GM19043 (cell line): ENCODE measurements around the gene INPP5J.
"Not testable (repeated sequence)": the region's sequence is repeated elsewhere in the genome, so short reads cannot be mapped to it uniquely, and the experiment has no call there.

Experiments used
- ATAC-seq: cut with Tn5 transposase; IDR thresholded peaks from one replicate; pipeline ENCODE4 v1.9.1; 2021; ENCODE audit warnings: low read depth; ENCODE audit not compliant: unreplicated experiment

INPP5J gene

DNA sequence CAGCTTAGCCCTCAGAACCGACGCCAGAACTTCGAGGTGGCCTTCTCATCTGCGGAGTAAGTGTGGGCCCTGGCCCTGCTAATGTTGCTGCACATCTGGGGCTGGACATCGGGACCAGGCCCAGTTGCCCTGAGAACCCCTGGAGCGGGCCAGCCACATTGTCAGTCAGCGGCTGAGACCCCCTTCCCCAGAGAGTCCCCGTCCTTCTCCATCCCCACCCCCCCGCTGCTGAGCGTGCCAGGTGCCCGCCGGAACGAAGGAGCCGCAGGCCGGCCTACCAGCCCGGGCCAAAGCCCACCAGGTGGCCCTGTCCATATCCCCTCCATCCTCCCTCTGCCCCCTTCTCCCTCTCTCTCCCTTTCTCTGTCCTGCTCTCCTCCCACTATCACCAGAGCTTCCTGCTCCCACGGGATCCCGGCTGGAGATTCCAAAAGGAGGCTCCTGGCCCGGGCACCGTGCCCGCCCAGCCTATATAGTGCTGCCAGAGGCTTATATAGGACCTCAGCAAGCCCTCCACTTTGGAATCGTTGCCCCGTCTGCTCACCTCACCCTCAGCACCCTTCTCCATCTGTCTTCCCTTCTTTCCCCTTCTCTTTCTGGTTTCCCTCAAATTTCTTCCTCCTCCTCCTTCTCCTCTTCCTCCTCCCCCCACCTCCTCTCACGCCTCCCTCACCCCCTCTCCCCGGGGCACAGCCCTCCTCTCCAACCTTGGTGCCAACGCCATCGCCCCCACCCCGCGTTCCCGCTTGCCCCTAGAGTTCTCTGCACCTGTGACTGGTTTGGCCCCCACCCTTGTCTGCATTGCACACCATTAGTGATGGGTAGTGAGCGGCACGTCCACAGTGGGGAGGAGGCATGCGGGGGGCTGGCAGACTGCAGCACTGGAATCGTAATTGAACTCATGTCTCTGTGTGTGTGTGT, 22.7 kb upstream of the INPP5J start:
- no peak for ATAC-seq

DNA sequence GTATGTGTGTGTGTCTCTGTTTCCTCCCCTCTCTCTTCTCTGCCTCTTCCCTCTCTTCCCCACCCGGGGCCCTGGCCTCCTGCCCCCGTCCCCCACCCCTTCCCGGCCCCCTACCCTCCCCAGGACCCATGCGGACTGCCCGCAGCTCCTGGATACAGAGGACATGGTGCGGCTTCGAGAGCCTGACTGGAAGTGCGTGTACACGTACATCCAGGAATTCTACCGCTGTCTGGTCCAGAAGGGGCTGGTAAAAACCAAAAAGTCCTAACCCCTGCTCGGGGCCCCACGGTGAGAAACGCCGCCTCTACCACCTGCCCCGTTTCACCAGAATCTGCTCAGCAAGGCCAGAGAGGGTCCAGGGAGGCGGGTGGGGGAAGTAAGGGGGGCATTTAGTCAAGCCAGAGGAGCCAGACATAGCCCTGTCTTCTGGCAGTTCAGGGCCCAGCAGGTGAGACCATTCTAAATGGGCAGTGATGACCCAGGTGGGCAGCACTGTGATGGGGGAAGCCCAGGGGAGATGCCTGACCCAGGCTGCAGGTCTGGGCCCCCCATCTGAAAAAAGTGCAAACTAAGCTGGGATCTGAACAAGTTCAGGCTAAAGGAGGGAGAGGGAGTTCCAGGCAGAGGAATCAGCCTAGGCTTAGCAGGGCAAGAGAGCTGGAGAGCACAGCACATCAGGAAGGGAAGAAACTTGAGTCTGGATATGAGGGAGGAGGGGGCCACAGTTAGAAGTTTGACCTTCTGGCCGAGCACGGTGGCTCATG, 21.8 kb upstream of the INPP5J start:
- ATAC-seq, result no peak

DNA sequence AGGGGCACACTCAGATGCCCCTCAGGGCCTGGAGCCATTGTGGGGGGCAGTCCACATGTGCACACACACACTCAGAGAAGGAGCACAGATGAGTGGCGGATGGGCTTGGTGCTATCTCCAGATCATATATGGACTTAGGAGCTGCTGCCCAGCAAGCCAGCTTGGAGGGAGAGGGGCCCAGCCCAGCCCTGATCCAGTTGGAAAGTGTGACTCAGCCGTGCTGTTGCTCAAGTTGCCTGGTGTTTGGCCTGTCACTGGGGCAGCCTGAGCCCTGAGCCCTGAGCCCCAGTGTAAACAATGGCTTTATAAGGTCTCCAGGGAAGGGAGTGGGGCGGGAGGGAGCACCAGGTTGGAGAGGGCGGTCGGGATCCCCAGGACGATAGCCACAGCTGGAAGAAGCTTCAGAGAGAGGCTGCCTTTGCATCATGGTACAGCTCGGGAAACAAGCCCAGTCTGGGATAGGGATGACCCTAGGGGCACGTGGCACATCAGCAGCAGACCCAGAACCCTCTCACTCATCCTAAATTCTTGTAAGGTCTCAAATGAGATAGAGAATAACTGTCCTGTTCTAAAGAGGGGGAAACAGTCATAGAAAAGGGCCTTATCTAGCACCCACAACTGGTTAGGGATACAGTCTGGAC, 20.2 kb upstream of the INPP5J start:
- no peak for ATAC-seq

DNA sequence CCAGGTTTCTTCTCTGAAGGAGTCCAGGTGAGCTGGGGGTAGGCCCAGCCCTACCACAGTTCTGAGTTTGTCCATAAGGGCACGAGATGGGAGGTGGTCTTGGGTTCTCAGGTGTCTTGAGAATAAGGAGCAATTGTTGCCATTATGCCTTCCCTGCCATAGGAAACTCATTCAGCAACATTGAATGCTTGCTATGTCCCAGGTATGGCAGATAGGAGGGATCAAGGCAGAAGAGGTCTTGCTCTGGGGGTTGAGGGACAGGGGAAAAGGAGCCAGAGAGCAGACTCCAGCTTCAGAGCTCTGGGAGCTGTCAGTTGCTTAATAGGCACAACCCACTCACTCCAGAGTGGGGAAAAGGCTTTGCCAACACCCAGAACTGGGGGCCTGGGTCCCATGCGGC, 19.7 kb upstream of the INPP5J start:
- no peak for ATAC-seq

DNA sequence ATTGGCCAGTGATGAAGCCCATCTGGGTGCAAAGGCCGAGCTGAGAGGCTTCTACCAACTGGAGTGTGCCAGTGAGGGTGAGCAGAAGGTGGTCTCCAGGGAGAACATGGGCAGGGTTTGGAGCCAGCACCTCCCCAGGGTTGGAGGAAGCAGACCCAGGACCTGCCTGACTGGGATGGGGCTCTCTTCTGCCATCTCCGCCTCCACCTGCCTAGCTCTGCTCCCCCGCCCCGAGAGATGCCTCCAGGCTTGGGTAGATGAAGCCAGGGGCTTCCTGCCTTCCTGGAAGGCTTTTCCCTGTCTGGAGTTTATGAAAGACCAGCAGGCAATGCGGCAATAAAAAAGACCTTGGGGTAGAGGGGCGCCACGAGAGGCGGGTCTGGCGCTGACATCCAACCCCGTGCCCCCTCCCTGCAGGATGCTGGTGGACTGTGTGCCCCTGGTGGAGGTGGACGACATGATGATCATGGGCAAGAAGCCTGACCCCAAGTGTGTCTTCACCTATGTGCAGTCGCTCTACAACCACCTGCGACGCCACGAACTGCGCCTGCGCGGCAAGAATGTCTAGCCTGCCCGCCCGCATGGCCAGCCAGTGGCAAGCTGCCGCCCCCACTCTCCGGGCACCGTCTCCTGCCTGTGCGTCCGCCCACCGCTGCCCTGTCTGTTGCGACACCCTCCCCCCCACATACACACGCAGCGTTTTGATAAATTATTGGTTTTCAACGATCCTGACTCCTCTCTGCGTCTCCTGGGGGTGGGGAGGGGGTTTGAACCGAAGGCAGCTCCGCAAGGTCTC, 18.7 kb upstream of the INPP5J start:
- no peak for ATAC-seq

DNA sequence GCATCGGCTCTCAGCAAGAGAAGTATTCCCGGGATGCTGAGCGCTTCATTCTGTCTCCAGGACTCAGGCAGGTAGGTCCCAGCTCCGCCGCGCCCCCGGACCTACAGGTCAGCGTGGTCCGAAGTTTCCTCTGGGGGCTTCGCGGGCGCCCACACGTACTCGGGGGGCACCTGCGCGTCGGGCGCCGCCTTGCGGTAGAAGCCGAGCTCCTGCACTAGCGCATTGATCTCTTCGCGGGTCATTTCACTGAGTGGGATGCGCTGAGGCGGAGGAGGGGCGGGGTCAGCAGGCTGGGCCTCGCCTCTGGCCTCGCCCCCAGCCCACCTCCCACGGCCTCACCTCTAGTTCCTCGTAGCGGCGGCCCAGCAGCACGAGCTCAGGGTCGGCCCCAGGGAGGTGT, 17.9 kb upstream of the INPP5J start:
- no peak for ATAC-seq

DNA sequence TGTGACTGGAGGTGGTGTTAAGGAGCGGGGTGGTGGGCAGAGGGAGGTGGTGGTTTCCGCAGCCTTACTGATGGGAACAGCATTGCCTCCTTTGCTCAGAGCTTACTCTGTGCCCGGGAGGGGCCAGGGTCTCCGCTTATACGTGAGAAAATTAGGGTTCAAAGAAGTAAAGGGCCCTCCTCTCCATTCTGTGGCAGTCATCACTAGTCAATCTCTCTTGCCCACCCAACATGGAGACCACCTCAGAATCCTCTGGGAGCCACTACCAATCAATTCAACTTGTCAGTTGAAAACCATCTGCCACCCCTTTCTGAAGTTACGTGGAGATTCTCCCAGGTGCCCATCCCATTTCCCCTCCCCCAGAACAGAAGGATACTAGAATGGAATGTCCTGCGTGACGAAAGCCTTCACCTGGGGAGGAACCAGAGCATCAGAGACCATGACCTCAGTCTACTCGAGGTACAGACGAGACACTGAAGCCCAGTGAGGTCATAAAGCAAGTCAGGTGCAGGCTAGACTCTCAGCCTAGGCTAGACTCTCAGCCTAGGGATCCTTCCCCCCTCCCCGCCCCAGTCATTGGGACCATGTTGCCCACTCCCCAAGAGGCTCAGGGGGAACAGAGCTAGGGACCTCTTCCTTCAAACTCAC, 17.4 kb upstream of the INPP5J start:
- no peak for ATAC-seq

DNA sequence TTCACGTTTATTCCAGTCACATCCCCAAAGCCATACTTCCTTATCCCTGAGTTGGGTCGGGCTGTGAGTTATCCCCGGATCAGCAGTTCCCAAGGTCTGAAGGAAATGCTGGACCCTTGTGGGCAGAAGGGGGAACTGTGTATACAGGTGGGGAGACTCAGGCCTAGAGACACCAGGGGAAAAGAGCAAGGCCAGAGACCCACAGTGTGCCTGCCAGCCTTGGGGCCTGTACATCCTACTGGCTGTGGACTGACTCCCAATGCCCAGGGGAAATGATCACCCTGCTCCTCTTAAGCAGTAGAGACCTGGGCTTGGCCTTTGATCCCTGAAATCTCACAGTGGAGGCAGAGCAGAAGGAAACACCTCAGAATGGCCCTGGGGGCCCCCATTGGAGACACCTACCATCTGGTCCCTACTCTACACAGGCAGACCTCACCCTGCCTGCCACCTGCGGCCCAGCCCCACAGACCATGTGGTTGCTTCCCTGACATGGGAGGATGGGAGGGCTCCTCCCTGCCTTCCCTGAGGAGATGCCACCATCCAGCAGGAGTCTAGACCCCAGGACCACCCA, 16.7 kb upstream of the INPP5J start:
- no peak for ATAC-seq

DNA sequence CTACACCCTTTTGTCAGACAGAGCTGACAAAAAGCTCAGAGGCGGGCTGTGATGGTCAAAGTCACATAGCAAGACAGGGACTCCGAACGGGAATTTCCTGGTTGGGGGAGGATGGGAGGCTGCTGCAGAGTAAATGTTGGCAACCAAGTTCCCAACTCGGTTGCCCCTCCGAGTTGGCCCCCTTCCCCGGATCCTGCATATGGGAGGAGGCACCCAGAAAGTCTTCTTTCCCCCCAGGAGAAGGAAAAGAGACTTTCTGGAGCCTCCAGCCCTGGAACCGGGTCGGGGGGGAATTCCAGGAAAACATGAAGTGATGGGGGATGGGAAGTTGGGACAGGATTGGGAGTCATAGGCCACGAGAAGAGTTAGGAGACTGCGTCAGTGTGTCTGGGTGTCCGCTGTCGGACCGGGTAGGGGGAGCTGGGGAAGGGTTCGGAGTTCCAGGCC, 16.0 kb upstream of the INPP5J start:
- ATAC-seq, result no peak

DNA sequence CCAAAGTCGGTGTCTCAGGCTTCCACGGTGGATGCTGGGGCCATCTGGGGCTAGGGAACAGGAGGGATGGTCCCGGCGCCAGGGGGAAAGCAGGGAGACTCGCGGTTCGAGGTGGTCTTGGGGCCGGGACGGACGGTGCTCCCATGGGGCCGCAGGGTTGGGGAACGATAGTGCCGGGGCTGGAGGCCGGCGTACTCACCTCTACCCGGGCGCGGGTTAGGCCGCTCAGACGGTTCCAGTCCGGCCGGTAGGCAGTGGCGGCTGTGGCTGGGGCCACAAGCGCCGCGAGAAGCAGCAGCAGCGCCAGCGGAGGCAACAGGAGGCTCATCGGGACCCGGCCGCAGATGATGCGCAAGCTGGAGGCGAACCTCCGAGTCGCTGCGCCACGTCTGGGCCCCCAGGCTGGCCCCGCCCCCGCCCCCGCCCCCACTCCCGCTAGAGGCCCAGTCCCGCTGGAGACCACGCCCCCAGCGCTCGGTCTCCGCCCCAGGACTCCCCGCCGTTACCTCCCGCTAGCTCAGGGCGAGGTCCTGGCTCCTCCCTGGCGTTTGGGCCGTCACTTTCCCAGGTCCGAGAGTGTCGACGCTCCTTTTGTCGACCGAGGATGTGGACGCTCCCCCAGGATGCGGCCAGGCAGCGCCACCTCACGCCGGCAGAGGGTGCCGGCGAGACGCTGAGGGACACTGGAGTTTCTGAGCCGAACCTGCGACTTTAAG, 15.4 kb upstream of the INPP5J start, which contains the start of gene SELENOM:
SELENOM (minus strand) TSS at position 391 of the 716 bp plus-strand sequence; CDS start at position 328, 63 bp downstream.
- peak; percentile 78 for ATAC-seq

DNA sequence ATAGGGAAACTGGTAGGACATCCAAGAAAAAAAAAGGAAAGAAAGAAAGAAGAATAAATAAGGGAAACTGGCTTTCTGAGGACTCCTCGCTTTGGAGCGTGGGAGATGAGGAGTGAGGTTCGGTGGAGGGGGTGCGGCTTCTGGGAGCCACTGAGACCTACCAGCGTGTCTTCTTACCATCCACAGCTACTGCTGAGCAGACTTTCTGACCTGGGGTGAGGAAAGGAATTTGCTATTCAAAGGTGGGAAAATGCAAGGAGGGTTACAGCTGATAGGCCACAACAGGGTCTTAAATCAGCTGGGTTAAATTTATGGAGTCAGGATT, 14.9 kb upstream of the INPP5J start:
- peak; percentile 22 for ATAC-seq

DNA sequence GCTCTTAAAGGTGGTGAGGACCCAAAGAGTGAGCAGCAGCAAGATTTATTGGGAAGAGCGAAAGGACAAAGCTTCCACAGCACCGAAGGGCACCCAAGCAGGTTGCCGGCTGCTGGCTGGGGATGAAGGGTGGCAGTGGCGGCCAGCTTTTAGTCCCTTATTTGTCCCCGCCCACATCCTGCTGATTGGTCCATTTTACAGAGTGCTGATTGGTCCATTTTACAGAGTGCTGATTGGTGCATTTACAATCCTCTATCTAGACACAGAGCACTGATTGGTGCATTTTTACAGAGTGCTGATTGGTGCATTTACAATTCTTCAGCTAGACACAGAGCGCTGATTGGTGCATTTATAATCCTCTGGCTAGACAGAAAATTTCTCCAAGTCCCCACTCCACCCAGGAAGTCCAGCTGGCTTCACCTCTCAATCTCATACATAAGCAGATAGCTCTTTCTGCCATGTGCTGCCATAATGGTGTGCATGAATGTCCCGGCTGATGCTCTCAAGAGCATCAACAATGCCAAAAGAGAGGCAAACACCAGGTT, 10.1 kb upstream of the INPP5J start:
- not testable (repeated sequence) for ATAC-seq

DNA sequence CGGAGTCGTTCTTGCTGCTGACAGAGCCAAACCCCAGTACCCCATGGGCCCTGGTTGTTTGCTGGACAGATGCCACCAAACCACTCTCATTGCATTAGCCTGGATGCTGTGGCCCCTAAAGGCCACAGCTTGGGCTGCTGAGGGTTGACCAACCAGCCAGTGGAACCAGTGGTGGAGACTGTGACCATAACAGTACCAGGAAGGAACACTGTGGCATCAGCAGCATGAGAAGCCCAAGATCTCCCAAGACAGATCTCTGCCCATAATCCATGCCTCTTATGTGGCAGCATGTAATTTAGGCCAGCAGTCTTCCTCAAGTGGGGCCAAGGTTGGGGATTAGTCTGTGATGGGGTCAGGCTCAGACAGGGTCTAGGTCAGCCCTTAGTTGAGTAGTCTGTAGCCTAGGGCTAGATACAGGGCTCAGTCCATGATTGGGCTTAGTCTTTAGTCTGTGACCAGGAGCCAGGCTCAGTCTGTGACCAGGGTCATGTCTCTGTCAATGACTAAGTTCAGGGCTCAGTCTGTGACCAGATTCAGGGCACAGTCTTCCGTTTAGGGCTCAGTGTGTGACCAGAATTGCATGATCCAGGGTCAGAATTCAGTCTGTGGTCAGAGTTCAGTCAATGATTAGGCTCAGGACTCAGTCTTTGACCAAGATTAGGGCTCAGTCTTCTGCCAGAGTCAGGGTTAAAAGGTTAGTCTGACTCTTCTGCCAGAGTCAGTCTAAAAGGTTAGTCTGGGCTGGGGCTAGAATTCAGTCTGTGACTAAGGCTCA, 4.5 kb upstream of the INPP5J start:
- ATAC-seq, result no peak

DNA sequence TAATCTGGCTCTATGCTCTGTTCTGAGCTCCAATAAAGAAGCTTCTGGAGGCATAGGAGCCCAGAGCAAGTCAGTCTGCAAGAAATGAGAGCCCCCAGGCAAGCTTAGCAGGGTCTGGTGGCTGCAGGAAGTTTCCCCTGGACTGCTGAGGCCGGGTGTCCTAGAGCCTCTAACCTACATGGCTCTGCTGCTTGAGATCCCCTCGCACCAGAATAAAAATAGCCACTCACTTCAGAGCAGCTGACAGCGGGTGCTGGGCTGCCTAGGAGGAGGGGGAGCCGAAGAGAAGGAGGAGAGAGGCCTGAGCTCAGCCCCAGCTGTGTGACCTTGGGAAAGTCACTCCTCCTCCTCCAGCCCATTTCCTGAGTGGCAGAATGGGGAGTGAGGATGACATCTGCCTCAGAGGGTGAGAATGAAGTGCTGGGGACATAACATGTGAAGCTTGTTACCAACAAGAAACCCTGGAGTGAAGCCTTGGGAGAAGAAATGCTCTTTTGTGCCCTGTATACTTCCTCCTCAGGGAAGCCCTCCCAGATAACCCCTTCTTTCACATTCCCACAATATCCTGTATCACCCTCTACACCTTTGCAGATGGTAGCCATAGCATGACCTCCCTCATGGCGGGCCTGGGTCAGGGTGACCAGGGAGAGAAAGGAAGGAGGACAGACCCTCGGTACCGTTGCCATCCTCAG, 3.6 kb upstream of the INPP5J start:
- ATAC-seq, result no peak

DNA sequence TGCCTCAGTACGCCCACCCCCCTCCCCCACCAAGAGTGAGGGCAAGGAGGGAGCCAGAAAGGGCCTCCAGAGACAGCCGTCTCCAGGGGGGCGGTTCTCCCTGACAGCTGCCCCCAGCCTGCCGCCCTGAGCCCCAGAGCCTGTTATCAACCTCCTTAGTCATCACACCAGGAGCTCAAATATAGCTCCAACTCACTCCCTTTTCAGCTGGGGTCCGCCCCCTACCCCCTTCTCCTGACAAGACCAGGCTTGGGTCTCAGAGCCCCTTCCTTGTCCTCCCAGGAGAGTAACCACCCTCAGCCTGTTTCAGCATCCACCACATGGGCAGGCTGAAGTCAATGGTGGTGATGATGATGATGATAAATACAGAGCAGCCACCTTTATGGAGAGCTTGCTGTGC, 2.5 kb upstream of the INPP5J start:
- no peak for ATAC-seq

DNA sequence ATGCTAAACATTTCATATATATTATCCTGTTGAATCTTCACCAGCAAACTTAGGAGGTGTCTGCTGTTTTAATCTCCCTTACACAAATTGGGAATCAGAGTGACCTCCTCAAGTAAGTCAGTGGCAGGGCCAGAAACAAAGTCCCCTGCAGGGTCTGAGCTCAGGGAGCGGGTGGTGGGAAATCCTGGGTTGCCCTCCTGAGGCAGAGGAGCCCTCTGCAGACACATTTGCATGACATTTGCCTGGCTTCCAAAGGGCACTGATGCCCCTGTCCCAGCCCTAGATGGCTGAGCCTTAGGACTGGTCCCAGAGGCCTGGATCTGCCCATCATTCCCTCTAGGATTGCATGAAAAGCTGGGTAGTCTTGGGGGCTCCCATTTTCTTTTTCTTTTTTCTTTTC, 2.1 kb upstream of the INPP5J start:
- no peak for ATAC-seq

DNA sequence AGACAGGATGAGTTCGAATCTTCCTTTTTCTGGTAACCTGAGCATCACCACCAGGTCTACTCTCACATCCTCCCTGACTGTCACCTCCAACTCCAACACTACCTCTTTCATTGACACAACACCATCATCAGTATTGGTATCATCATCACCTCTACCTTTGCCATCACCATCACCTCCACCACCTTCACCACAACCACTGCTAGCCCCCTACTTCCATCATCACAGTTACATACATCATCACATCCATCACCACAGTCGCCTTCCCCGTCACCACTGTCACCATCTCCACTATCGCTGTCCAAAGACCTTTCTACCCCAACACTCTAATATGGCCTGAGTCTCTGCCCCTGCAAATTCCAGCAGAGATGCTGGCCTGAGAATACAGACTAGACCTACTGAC, 1.4 kb upstream of the INPP5J start:
- no peak for ATAC-seq

DNA sequence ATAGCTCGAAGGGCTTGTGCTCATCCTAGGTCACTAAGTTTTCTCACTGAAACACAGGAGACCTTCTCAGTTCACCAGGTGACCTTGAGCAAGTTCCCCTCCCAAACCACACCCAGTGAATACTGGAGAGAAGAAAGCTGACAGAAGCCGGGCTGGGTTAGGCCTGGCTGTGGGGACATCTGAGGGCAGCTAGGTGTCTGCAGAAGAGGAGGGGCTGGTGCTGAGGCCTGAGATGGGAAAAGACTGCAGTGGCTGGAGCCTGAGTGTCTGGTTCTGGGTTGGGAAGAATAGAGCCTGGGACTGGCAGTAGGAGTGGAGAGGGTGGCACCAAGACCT, 602 bp upstream of the INPP5J start:
- no peak for ATAC-seq
